Naive B cell (primary cell): Measurements from ENCODE around the gene SNHG17. TPM values are rescaled to one million over a fixed set of nuclear protein-coding genes. Genes with fewer than 3 reads are reported as not detected.

Source experiments
- ATAC-seq, 2 donors: fragments of 150-1000 bp; cut with Tn5 transposase; 2 replicates each; pipeline ENCODE4 v1.10.0; 2021; ENCODE audit warnings: low read depth in 2 of 2, mild to moderate bottlenecking in 2 of 2, moderate library complexity in 2 of 2
- DNase-seq: peaks from one replicate; pipeline ENCODE4 v3.0.0; 2022
- H3K27ac Mint-ChIP-seq, 6 donors: one replicate each; pipeline ENCODE4 v1.8.0; 2020 to 2022; ENCODE audit warnings: mild to moderate bottlenecking in 6 of 6, mixed read lengths in 6 of 6, moderate library complexity in 5 of 6, inconsistent platforms in 2 of 6
- H3K27me3 Mint-ChIP-seq, 3 donors: one replicate each; pipeline ENCODE4 v1.8.0; 2021 to 2022; ENCODE audit warnings: mixed read lengths in 3 of 3, mild to moderate bottlenecking in 1 of 3
- H3K36me3 Mint-ChIP-seq, 2 donors: one replicate each; pipeline ENCODE4 v1.8.0; 2020 to 2022; ENCODE audit warnings: mixed read lengths in 2 of 2, inconsistent platforms in 1 of 2, mild to moderate bottlenecking in 1 of 2
- H3K4me1 Mint-ChIP-seq, 3 donors: one replicate each; pipeline ENCODE4 v1.8.0; 2020 to 2022; ENCODE audit warnings: mixed read lengths in 3 of 3, inconsistent platforms in 1 of 3, mild to moderate bottlenecking in 1 of 3, moderate library complexity in 1 of 3
- H3K4me3 Mint-ChIP-seq, 8 donors: one replicate each; pipeline ENCODE4 v1.8.0; 2020 to 2022; ENCODE audit warnings: mild to moderate bottlenecking in 8 of 8, mixed read lengths in 8 of 8, moderate library complexity in 8 of 8, inconsistent platforms in 2 of 8
- H3K9me3 Mint-ChIP-seq, 7 donors: one replicate each; pipeline ENCODE4 v1.8.0; 2020 to 2022; ENCODE audit warnings: mixed read lengths in 7 of 7, mild to moderate bottlenecking in 5 of 7, inconsistent platforms in 2 of 7, moderate library complexity in 1 of 7
- polyA plus RNA-seq, 6 donors: library from polyadenylated mRNA; unstranded; fragments of 300-500 nt; fragmentation: Illumina TruSeq; gene quantifications; one replicate each; pipeline ENCODE4 v1.2.3, GENCODE V29; 2021; ENCODE audit warnings: low read depth in 6 of 6

The SNHG17 gene
- polyA plus RNA-seq, 6 donors from 2014 or later: 25.8 to 100.0 (median 56.5) TPM

GRCh38 chr20:38460040-38460623 lies 25.0 kb upstream of the SNHG17 start:
- Mint-ChIP-seq H3K36me3 (no peaks in the 10 kb centered on the region), H3K27me3 (peaks cover 0 to 5% (median 0%) of the 10 kb centered on the region in 3 donors), H3K4me1 (no peaks in the 10 kb centered on the region), H3K27ac (no peak overlapping the region), H3K4me3 (no peak overlapping the region), H3K9me3 (peaks cover 0 to 2% (median 0%) of the 10 kb centered on the region in 7 donors)
- DNase-seq: no peak
- ATAC-seq: no peak

GRCh38 chr20:38458314-38458713 lies 23.2 kb upstream of the SNHG17 start:
- no peak for DNase-seq
- no peak overlapping the region for H3K27ac Mint-ChIP-seq
- peaks cover 0 to 8% (median 3%) of the 10 kb centered on the region in 3 donors for H3K4me1 Mint-ChIP-seq
- H3K9me3 Mint-ChIP-seq: peaks cover 0 to 2% (median 0%) of the 10 kb centered on the region in 7 donors
- no peak overlapping the region for H3K4me3 Mint-ChIP-seq
- no peaks in the 10 kb centered on the region for H3K36me3 Mint-ChIP-seq
- peaks cover 0 to 5% (median 0%) of the 10 kb centered on the region in 3 donors for H3K27me3 Mint-ChIP-seq
- no peak for ATAC-seq

GRCh38 chr20:38454556-38455473 lies 19.7 kb upstream of the SNHG17 start:
- DNase-seq (no peak), ATAC-seq (no peak)
- peaks cover 0 to 5% (median 0%) of the 10 kb centered on the region in 3 donors for H3K27me3 Mint-ChIP-seq
- peaks cover 12 to 17% of the 10 kb centered on the region in 2 donors for H3K36me3 Mint-ChIP-seq
- peaks cover 1 to 8% (median 4%) of the 10 kb centered on the region in 3 donors for H3K4me1 Mint-ChIP-seq
- H3K27ac Mint-ChIP-seq: peak overlapping the region in 2 of 6 donors; percentile 63 to 65
- no peaks in the 10 kb centered on the region for H3K9me3 Mint-ChIP-seq
- H3K4me3 Mint-ChIP-seq: peak overlapping the region in 1 of 8 donors; percentile 61

GRCh38 chr20:38453941-38454340 lies 18.8 kb upstream of the SNHG17 start:
- H3K4me3 Mint-ChIP-seq: no peak overlapping the region
- H3K27me3 Mint-ChIP-seq: peaks cover 0 to 5% (median 0%) of the 10 kb centered on the region in 3 donors
- no peaks in the 10 kb centered on the region for H3K9me3 Mint-ChIP-seq
- peak; percentile 41 to 49 for ATAC-seq
- H3K4me1 Mint-ChIP-seq: peaks cover 10 to 12% (median 10%) of the 10 kb centered on the region in 3 donors
- peaks cover 19 to 24% of the 10 kb centered on the region in 2 donors for H3K36me3 Mint-ChIP-seq
- DNase-seq: no peak
- H3K27ac Mint-ChIP-seq: peak overlapping the region in 1 of 6 donors; percentile 63

- no peak overlapping the region for H3K4me3 Mint-ChIP-seq
- H3K9me3 Mint-ChIP-seq: no peaks in the 10 kb centered on the region
- peaks cover 0 to 5% (median 0%) of the 10 kb centered on the region in 3 donors for H3K27me3 Mint-ChIP-seq
- ATAC-seq (no peak), DNase-seq (no peak)
- peaks cover 19 to 24% of the 10 kb centered on the region in 2 donors for H3K36me3 Mint-ChIP-seq
- peaks cover 15 to 18% (median 17%) of the 10 kb centered on the region in 3 donors for H3K4me1 Mint-ChIP-seq
- H3K27ac Mint-ChIP-seq: peak overlapping the region in 1 of 6 donors; percentile 58
Measured at GRCh38 chr20:38452880-38453624, 17.9 kb upstream of the SNHG17 start.

GRCh38 chr20:38450412-38450975 lies 15.4 kb upstream of the SNHG17 start:
- H3K27ac Mint-ChIP-seq: peak overlapping the region in 1 of 6 donors; percentile 25

GRCh38 chr20:38449046-38449445 lies 13.9 kb upstream of the SNHG17 start:
- peak overlapping the region in 4 of 6 donors; percentile 49 to 83 (median 69) for H3K27ac Mint-ChIP-seq
- H3K36me3 Mint-ChIP-seq: peaks cover 19 to 24% of the 10 kb centered on the region in 2 donors
- no peaks in the 10 kb centered on the region for H3K27me3 Mint-ChIP-seq
- peaks cover 27 to 38% (median 33%) of the 10 kb centered on the region in 3 donors for H3K4me1 Mint-ChIP-seq
- peaks cover 0 to 1% (median 0%) of the 10 kb centered on the region in 7 donors for H3K9me3 Mint-ChIP-seq
- H3K4me3 Mint-ChIP-seq: peak overlapping the region in 2 of 8 donors; percentile 64 to 84
- ATAC-seq: no peak
- no peak for DNase-seq

More at GRCh38 chr20:38450412-38450975, 15.4 kb upstream of the SNHG17 start:
- H3K9me3 Mint-ChIP-seq: peaks cover 0 to 1% (median 0%) of the 10 kb centered on the region in 7 donors
- DNase-seq (no peak), ATAC-seq (no peak)
- H3K4me1 Mint-ChIP-seq: peaks cover 27 to 39% (median 33%) of the 10 kb centered on the region in 3 donors
- H3K36me3 Mint-ChIP-seq: peaks cover 19 to 24% of the 10 kb centered on the region in 2 donors
- H3K4me3 Mint-ChIP-seq: peak overlapping the region in 2 of 8 donors; percentile 42 to 55
- H3K27me3 Mint-ChIP-seq: no peaks in the 10 kb centered on the region

- Mint-ChIP-seq H3K36me3 (peaks cover 19 to 24% of the 10 kb centered on the region in 2 donors), H3K4me1 (peaks cover 25 to 33% (median 32%) of the 10 kb centered on the region in 3 donors), H3K27ac (peak overlapping the region in 4 of 6 donors; percentile 9 to 90 (median 56)), H3K27me3 (peaks cover 0 to under 1% (median 0%) of the 10 kb centered on the region in 3 donors), H3K4me3 (peak overlapping the region; percentile 80 to 91 (median 88)), H3K9me3 (peaks cover 0 to 1% (median 0%) of the 10 kb centered on the region in 7 donors)
- ATAC-seq: peak; percentile 70 to 76
- DNase-seq: peak; percentile 42
Measured at GRCh38 chr20:38447931-38448675, 13.0 kb upstream of the SNHG17 start.

- peaks cover under 1 to 9% (median 8%) of the 10 kb centered on the region in 3 donors for H3K27me3 Mint-ChIP-seq
- no peak for ATAC-seq
- peaks cover 0 to 1% (median 0%) of the 10 kb centered on the region in 7 donors for H3K9me3 Mint-ChIP-seq
- peaks cover 25 to 33% (median 32%) of the 10 kb centered on the region in 3 donors for H3K4me1 Mint-ChIP-seq
- peak overlapping the region; percentile 28 to 90 (median 76) for H3K27ac Mint-ChIP-seq
- H3K36me3 Mint-ChIP-seq: peaks cover 19 to 24% of the 10 kb centered on the region in 2 donors
- DNase-seq: no peak
- H3K4me3 Mint-ChIP-seq: peak overlapping the region; percentile 84 to 91 (median 90)
Measured at GRCh38 chr20:38447251-38447661, 12.1 kb upstream of the SNHG17 start.

- Mint-ChIP-seq H3K27me3 (peaks cover 7 to 15% (median 15%) of the 10 kb centered on the region in 3 donors), H3K9me3 (peaks cover 0 to 1% (median 0%) of the 10 kb centered on the region in 7 donors), H3K27ac (peak overlapping the region; percentile 47 to 94 (median 83)), H3K4me1 (peaks cover 25 to 33% (median 32%) of the 10 kb centered on the region in 3 donors), H3K4me3 (peak overlapping the region; percentile 84 to 91 (median 90)), H3K36me3 (peaks cover 19 to 24% of the 10 kb centered on the region in 2 donors)
- peak; percentile 87 for DNase-seq
- peak; percentile 88 to 89 for ATAC-seq
Measured at GRCh38 chr20:38446441-38447209, 11.5 kb upstream of the SNHG17 start.

GRCh38 chr20:38445901-38446425 lies 10.8 kb upstream of the SNHG17 start:
- DNase-seq (no peak), ATAC-seq (no peak)
- Mint-ChIP-seq H3K4me1 (peaks cover 25 to 33% (median 32%) of the 10 kb centered on the region in 3 donors), H3K27ac (peak overlapping the region in 5 of 6 donors; percentile 47 to 88 (median 67)), H3K9me3 (peaks cover 0 to 1% (median 0%) of the 10 kb centered on the region in 7 donors), H3K27me3 (peaks cover 9 to 18% (median 16%) of the 10 kb centered on the region in 3 donors), H3K4me3 (peak overlapping the region; percentile 84 to 91 (median 90)), H3K36me3 (peaks cover 17 to 19% of the 10 kb centered on the region in 2 donors)
